ENCODE data around the gene C2CD5.

Gene C2CD5

GRCh38 chr12:22458298-22458937 lies 85.9 kb downstream of the C2CD5 start:
- Histone ChIP-seq H3K36me3 (ENCODE audit: control insufficient read depth in 1 of 2, insufficient read depth in 2 of 2, low read depth in 1 of 2, low read length in 2 of 2) (peaks cover 0 to 20% of the 10 kb centered on the region in 2 experiments), H3K4me1 (ENCODE audit: control insufficient read depth, insufficient read depth, low read depth, low read length) (peaks cover 3% of the 10 kb centered on the region), H4K8ac (ENCODE audit: low read length) (no peak overlapping the region), H3K27ac (ENCODE audit: low read length, poor library complexity, severe bottlenecking) (no peak overlapping the region), H2AK5ac (ENCODE audit: low read length, severe bottlenecking) (no peak overlapping the region), H3K9ac (ENCODE audit: low read length) (no peak overlapping the region), H3K18ac (ENCODE audit: low read depth in 1 of 2, low read length in 2 of 2) (no peak overlapping the region), H3K27me3 (ENCODE audit: control insufficient read depth in 1 of 2, insufficient read depth in 1 of 2, low read length in 2 of 2) (no peaks in the 10 kb centered on the region), H3K4me2 (ENCODE audit: low read length, poor library complexity, severe bottlenecking) (no peak overlapping the region), H2BK15ac (ENCODE audit: low read depth, poor library complexity, severe bottlenecking) (no peak overlapping the region), H3K4ac (ENCODE audit: low read depth in 1 of 2, low read length in 2 of 2) (no peak overlapping the region), H2BK5ac (ENCODE audit: low read depth, low read length, poor library complexity, severe bottlenecking) (no peak overlapping the region), H2AFZ (ENCODE audit: low read depth, low read length) (no peak overlapping the region), H4K91ac (ENCODE audit: low read length) (no peak overlapping the region), H3K23ac (ENCODE audit: low read length in 2 of 2) (no peak overlapping the region), H2BK120ac (ENCODE audit: low read depth, low read length) (no peak overlapping the region), H3K14ac (ENCODE audit: low read length in 2 of 2) (no peak overlapping the region), H2BK12ac (ENCODE audit: low read length in 2 of 2) (no peak overlapping the region), H3K9me3 (ENCODE audit: control insufficient read depth, low read length) (no peaks in the 10 kb centered on the region), H3K4me3 (ENCODE audit: insufficient read depth in 1 of 2, low read depth in 1 of 2, low read length in 2 of 2) (no peak overlapping the region), H3K79me1 (replicated peaks; ENCODE audit: low read length, poor library complexity, severe bottlenecking) (no peaks in the 10 kb centered on the region)
- no peak for DNase-seq
- 99% methylated on average over 5 of the region's 6 CpGs for WGBS

DNA sequence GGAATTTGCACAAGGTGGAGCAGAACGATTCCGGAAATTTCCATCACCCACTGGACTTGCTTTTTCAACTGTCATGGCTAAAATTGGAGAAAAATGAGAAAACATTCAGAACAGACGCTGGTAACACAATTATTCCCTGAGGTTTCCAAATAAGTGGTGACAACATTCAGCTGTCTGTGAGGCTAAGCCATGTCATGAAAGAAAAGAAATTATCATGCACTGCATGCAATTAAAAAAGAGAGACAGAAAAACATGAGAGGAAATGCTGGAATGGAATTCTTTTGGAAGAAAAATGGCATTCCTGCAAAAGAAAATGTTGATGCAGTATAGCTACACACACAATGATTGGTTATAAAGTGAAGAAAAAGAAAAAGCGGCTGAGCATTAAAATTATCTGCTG lies 87.3 kb downstream of the C2CD5 start:
- no peak overlapping the region for H3K14ac ChIP-seq (ENCODE audit: low read length in 2 of 2)
- H3K4ac ChIP-seq (ENCODE audit: low read depth in 1 of 2, low read length in 2 of 2), result no peak overlapping the region
- peaks cover 1% of the 10 kb centered on the region for H3K79me1 ChIP-seq (replicated peaks; ENCODE audit: low read length, poor library complexity, severe bottlenecking)
- WGBS, result over 99% methylated on average over 4 of the region's 4 CpGs
- H3K27ac ChIP-seq (ENCODE audit: low read length, poor library complexity, severe bottlenecking), result no peak overlapping the region
- H2AK5ac ChIP-seq (ENCODE audit: low read length, severe bottlenecking), result no peak overlapping the region
- H2BK12ac ChIP-seq (ENCODE audit: low read length in 2 of 2), result no peak overlapping the region
- no peak overlapping the region for H4K8ac ChIP-seq (ENCODE audit: low read length)
- H4K91ac ChIP-seq (ENCODE audit: low read length), result no peak overlapping the region
- H3K9me3 ChIP-seq (ENCODE audit: control insufficient read depth, low read length), result no peaks in the 10 kb centered on the region
- H3K4me2 ChIP-seq (ENCODE audit: low read length, poor library complexity, severe bottlenecking), result no peak overlapping the region
- H2BK120ac ChIP-seq (ENCODE audit: low read depth, low read length), result no peak overlapping the region
- no peak overlapping the region for H3K23ac ChIP-seq (ENCODE audit: low read length in 2 of 2)
- H3K36me3 ChIP-seq (ENCODE audit: control insufficient read depth in 1 of 2, insufficient read depth in 2 of 2, low read depth in 1 of 2, low read length in 2 of 2), result peaks cover 0 to 29% of the 10 kb centered on the region in 2 experiments
- H2BK15ac ChIP-seq (ENCODE audit: low read depth, poor library complexity, severe bottlenecking), result no peak overlapping the region
- no peak overlapping the region for H3K4me3 ChIP-seq (ENCODE audit: insufficient read depth in 1 of 2, low read depth in 1 of 2, low read length in 2 of 2)
- H3K9ac ChIP-seq (ENCODE audit: low read length), result no peak overlapping the region
- no peak overlapping the region for H3K18ac ChIP-seq (ENCODE audit: low read depth in 1 of 2, low read length in 2 of 2)
- no peak overlapping the region for H2AFZ ChIP-seq (ENCODE audit: low read depth, low read length)
- H3K4me1 ChIP-seq (ENCODE audit: control insufficient read depth, insufficient read depth, low read depth, low read length), result no peaks in the 10 kb centered on the region
- H3K27me3 ChIP-seq (ENCODE audit: control insufficient read depth in 1 of 2, insufficient read depth in 1 of 2, low read length in 2 of 2), result no peaks in the 10 kb centered on the region
- no peak overlapping the region for H2BK5ac ChIP-seq (ENCODE audit: low read depth, low read length, poor library complexity, severe bottlenecking)
- no peak for DNase-seq

GRCh38 chr12:22453511-22453910 lies 90.8 kb downstream of the C2CD5 start:
- no peak overlapping the region for H3K4me3 ChIP-seq (ENCODE audit: insufficient read depth in 1 of 2, low read depth in 1 of 2, low read length in 2 of 2)
- no peak for DNase-seq
- H3K9ac ChIP-seq (ENCODE audit: low read length), result no peak overlapping the region
- H2BK15ac ChIP-seq (ENCODE audit: low read depth, poor library complexity, severe bottlenecking), result no peak overlapping the region
- no peak overlapping the region for H4K91ac ChIP-seq (ENCODE audit: low read length)
- peaks cover 0 to 38% of the 10 kb centered on the region in 2 experiments for H3K36me3 ChIP-seq (ENCODE audit: control insufficient read depth in 1 of 2, insufficient read depth in 2 of 2, low read depth in 1 of 2, low read length in 2 of 2)
- H2BK12ac ChIP-seq (ENCODE audit: low read length in 2 of 2), result no peak overlapping the region
- H2AK5ac ChIP-seq (ENCODE audit: low read length, severe bottlenecking), result no peak overlapping the region
- no peak overlapping the region for H3K14ac ChIP-seq (ENCODE audit: low read length in 2 of 2)
- H2AFZ ChIP-seq (ENCODE audit: low read depth, low read length), result no peak overlapping the region
- no peak overlapping the region for H3K4me2 ChIP-seq (ENCODE audit: low read length, poor library complexity, severe bottlenecking)
- no peaks in the 10 kb centered on the region for H3K4me1 ChIP-seq (ENCODE audit: control insufficient read depth, insufficient read depth, low read depth, low read length)
- no peak overlapping the region for H2BK5ac ChIP-seq (ENCODE audit: low read depth, low read length, poor library complexity, severe bottlenecking)
- H4K8ac ChIP-seq (ENCODE audit: low read length), result no peak overlapping the region
- H3K18ac ChIP-seq (ENCODE audit: low read depth in 1 of 2, low read length in 2 of 2), result no peak overlapping the region
- H3K27ac ChIP-seq (ENCODE audit: low read length, poor library complexity, severe bottlenecking), result no peak overlapping the region
- H2BK120ac ChIP-seq (ENCODE audit: low read depth, low read length), result no peak overlapping the region
- H3K27me3 ChIP-seq (ENCODE audit: control insufficient read depth in 1 of 2, insufficient read depth in 1 of 2, low read length in 2 of 2), result no peaks in the 10 kb centered on the region
- no peaks in the 10 kb centered on the region for H3K9me3 ChIP-seq (ENCODE audit: control insufficient read depth, low read length)
- H3K4ac ChIP-seq (ENCODE audit: low read depth in 1 of 2, low read length in 2 of 2), result no peak overlapping the region
- peaks cover 1% of the 10 kb centered on the region for H3K79me1 ChIP-seq (replicated peaks; ENCODE audit: low read length, poor library complexity, severe bottlenecking)
- 94% methylated on average over 2 of the region's 3 CpGs for WGBS
- H3K23ac ChIP-seq (ENCODE audit: low read length in 2 of 2), result no peak overlapping the region

DNA sequence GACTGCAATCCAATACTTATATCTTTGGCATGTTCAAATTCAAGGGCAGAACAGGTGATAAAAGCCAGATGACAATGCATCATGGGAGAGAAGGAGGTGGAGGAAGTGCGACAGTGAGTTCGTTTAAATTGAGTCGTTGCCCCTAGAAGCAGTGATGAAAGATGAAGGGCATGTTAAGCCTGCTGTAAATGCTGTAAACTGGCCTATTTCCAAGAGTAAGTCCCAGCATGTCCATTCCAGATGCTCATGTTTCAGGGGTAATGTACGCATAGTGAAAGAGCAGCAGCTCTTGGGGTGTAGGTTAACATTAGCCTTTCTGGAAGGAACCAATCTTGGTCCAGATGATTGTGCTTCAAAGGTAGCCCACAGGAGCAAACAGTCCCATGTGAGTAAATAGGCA lies 97.1 kb downstream of the C2CD5 start:
- Histone ChIP-seq H3K4me1 (ENCODE audit: control insufficient read depth, insufficient read depth, low read depth, low read length) (no peaks in the 10 kb centered on the region), H2AK5ac (ENCODE audit: low read length, severe bottlenecking) (no peak overlapping the region), H3K27me3 (ENCODE audit: control insufficient read depth in 1 of 2, insufficient read depth in 1 of 2, low read length in 2 of 2) (no peaks in the 10 kb centered on the region), H3K36me3 (ENCODE audit: control insufficient read depth in 1 of 2, insufficient read depth in 2 of 2, low read depth in 1 of 2, low read length in 2 of 2) (peaks cover 0 to 13% of the 10 kb centered on the region in 2 experiments), H3K14ac (ENCODE audit: low read length in 2 of 2) (no peak overlapping the region), H3K79me1 (replicated peaks; ENCODE audit: low read length, poor library complexity, severe bottlenecking) (no peaks in the 10 kb centered on the region), H3K4ac (ENCODE audit: low read depth in 1 of 2, low read length in 2 of 2) (no peak overlapping the region), H3K27ac (ENCODE audit: low read length, poor library complexity, severe bottlenecking) (no peak overlapping the region), H2BK15ac (ENCODE audit: low read depth, poor library complexity, severe bottlenecking) (no peak overlapping the region), H3K9me3 (ENCODE audit: control insufficient read depth, low read length) (no peaks in the 10 kb centered on the region), H3K9ac (ENCODE audit: low read length) (no peak overlapping the region), H3K18ac (ENCODE audit: low read depth in 1 of 2, low read length in 2 of 2) (no peak overlapping the region), H2AFZ (ENCODE audit: low read depth, low read length) (no peak overlapping the region), H2BK120ac (ENCODE audit: low read depth, low read length) (no peak overlapping the region), H4K8ac (ENCODE audit: low read length) (no peak overlapping the region), H2BK12ac (ENCODE audit: low read length in 2 of 2) (no peak overlapping the region), H3K4me2 (ENCODE audit: low read length, poor library complexity, severe bottlenecking) (no peak overlapping the region), H4K91ac (ENCODE audit: low read length) (no peak overlapping the region), H3K23ac (ENCODE audit: low read length in 2 of 2) (no peak overlapping the region), H3K4me3 (ENCODE audit: insufficient read depth in 1 of 2, low read depth in 1 of 2, low read length in 2 of 2) (no peak overlapping the region), H2BK5ac (ENCODE audit: low read depth, low read length, poor library complexity, severe bottlenecking) (no peak overlapping the region)
- whole genome bisulfite sequencing, result 81% methylated on average over 4 of the region's 4 CpGs
- DNase-seq, result no peak

Measured in mesenchymal stem cell (in vitro differentiated cells and primary cell).